ENCODE results near the gene EML4. TPM values are rescaled to one million over a fixed set of nuclear protein-coding genes. Genes with fewer than 3 reads are reported as not detected.

EML4 gene
- total and polyA plus RNA-seq, 9 of the 15 experiments (the other 6 are each of a cell fraction or from before 2014, with no cell fraction given) = 14.7 to 48.3 (median 36.5) TPM

GRCh38 chr2:42361728-42362283 is 192.7 kb downstream of the EML4 start (continued):
- TF ChIP-seq SMARCE1 (IDR thresholded peaks at IDR 0.05) (0 out of 2 replicates have a peak, but pooled peaks have one; percentile 13), E2F6 (IDR thresholded peaks at IDR 0.05; ENCODE audit: borderline replicate concordance in 1 of 2, extremely low read depth in 1 of 2, insufficient read depth in 1 of 2, insufficient read length in 1 of 2, low read depth in 1 of 2, low read length in 1 of 2, poor library complexity in 1 of 2, severe bottlenecking in 1 of 2) (peak in 1 of 2 experiments; percentile 5), L3MBTL2 (IDR thresholded peaks at IDR 0.05) (0 out of 2 replicates have a peak, but pooled peaks have one; percentile 5), PKNOX1 (IDR thresholded peaks at IDR 0.05) (0 out of 2 replicates have a peak, but pooled peaks have one; percentile 0)

GRCh38 chr2:42363413-42363812 is 194.3 kb downstream of the EML4 start:
- CTCF ChIA-PET (ENCODE audit: low intra/inter-chr PET ratio) = no interaction called here

More at GRCh38 chr2:42363413-42363812, 194.3 kb downstream of the EML4 start:
- Histone ChIP-seq H2AFZ (ENCODE audit: low read depth, low read length) (no peak overlapping the region), H3K36me3 (ENCODE audit: control insufficient read depth, insufficient read depth, low read length) (peaks cover 6% of the 10 kb centered on the region; the same call in 2 of the 3 replicates), H3K9me1 (ENCODE audit: control insufficient read depth, insufficient read depth, low read length) (no peaks in the 10 kb centered on the region), H3K9ac (ENCODE audit: insufficient read depth in 1 of 2, low read depth in 2 of 2, low read length in 2 of 2) (no peak overlapping the region), H4K20me1 (replicated peaks; ENCODE audit: control insufficient read depth, insufficient read depth, low read length) (peaks cover 14% of the 10 kb centered on the region), H3K27me3 (ENCODE audit: control insufficient read depth in 2 of 2, insufficient read depth in 2 of 2, low read length in 2 of 2) (peaks cover 7 to 13% of the 10 kb centered on the region in 2 experiments), H3K4me2 (ENCODE audit: insufficient read depth, low read length) (no peak overlapping the region), H3K4me3 (no peak overlapping the region), H3K9me3 (replicated peaks; ENCODE audit: control insufficient read depth, insufficient read depth, low read depth, low read length) (no peaks in the 10 kb centered on the region), H3K27ac (ENCODE audit: extremely low read depth, low read depth, low read length) (no peak overlapping the region), H3K4me1 (replicated peaks in 1 of 2; ENCODE audit: control insufficient read depth in 2 of 2, insufficient read depth in 2 of 2, low read length in 2 of 2) (peaks cover 10 to 17% of the 10 kb centered on the region in 2 experiments; a peak in 4 of 5 replicates), H3K79me2 (ENCODE audit: control insufficient read depth, insufficient read depth, low read length) (peaks cover 27% of the 10 kb centered on the region)
- intact Hi-C loops (cut with micrococcal nuclease) = loop anchor here (5.0 kb wide), 2 partner anchors 116 to 266 kb away; no protein-coding TSS in a partner anchor
- no peak for DNase-seq (ENCODE audit: extremely low read depth in 1 of 4, low spot score in 3 of 4)
- no peak for TF ChIP-seq ZBTB2 (IDR thresholded peaks at IDR 0.05)
- TF ChIP-seq ZNF124 (CRISPR knock-in tag; IDR thresholded peaks at IDR 0.05) = no peak
- TF ChIP-seq BRCA1 (IDR thresholded peaks at IDR 0.05) = no peak
- no peak for TF ChIP-seq BRCA1 (CRISPR knock-in tag; IDR thresholded peaks at IDR 0.05)
- no peak for TF ChIP-seq HMG20A (CRISPR knock-in tag; conservative IDR thresholded peaks at IDR 0.05)
- no peak for TF ChIP-seq LARP7 (IDR thresholded peaks at IDR 0.05)
- no peak for TF ChIP-seq ZNF507 (tag; conservative IDR thresholded peaks at IDR 0.05)
- TF ChIP-seq CEBPZ (IDR thresholded peaks at IDR 0.05; ENCODE audit: borderline replicate concordance, low read depth, low read length) = no peak
- TF ChIP-seq HNRNPLL (IDR thresholded peaks at IDR 0.05; ENCODE audit: low read depth, low read length, poor library complexity, severe bottlenecking) = no peak
- POLR2A ChIA-PET = no interaction called here
- BruUV-seq (replicated peaks) = no TSS peak
- ATAC-seq = no peak
- in situ Hi-C loops (cut with MboI) = no loop called here
- WGBS (ENCODE audit: insufficient coverage, low coverage, missing lambda C conversion rate) = 12% methylated on average over 3 of the region's 3 CpGs
- no peak for FAIRE-seq
